Urinary bladder (tissue), 4 donors: Measurements from ENCODE around the gene AKAP8. TPM values are rescaled to one million over a fixed set of nuclear protein-coding genes. Genes with fewer than 3 reads are reported as not detected.

Experiments
- DNase-seq: peaks from one replicate; pipeline ENCODE4 v3.0.0-alpha.2; 2015; ENCODE audit errors: extremely low spot score
- H3K27ac ChIP-seq: one replicate; pipeline ENCODE4 v1.5.1; 2013; ENCODE audit warnings: low read depth, mild to moderate bottlenecking, moderate library complexity
- H3K36me3 ChIP-seq: one replicate; pipeline ENCODE4 v1.6.1; 2013; ENCODE audit warnings: mild to moderate bottlenecking, moderate library complexity; ENCODE audit not compliant: insufficient read depth
- H3K4me1 ChIP-seq: one replicate; pipeline ENCODE4 v1.6.1; 2013; ENCODE audit warnings: mild to moderate bottlenecking, moderate library complexity; ENCODE audit not compliant: insufficient read depth
- H3K4me3 ChIP-seq: one replicate; pipeline ENCODE4 v1.5.1; 2013; ENCODE audit warnings: low read depth, low read length
- WGBS: extraction: QIAGEN DNeasy Blood & Tissue Kit; methylation state at CpG from one replicate; pipeline ENCODE4 v1.1.7; 2013; 5-methylcytosine and 5-hydroxymethylcytosine counted together
- polyA plus RNA-seq: library from polyadenylated mRNA; stranded (reverse); fragments of 200-250 nt; gene quantifications from one replicate; pipeline ENCODE4 v1.2.3, GENCODE V29; 2013
- total RNA-seq: library from RNA; depleted of rRNA; stranded (reverse); fragments of >200 nt; gene quantifications from one replicate; pipeline ENCODE4 v1.2.3, GENCODE V29; 2014
- donor health status: healthy with polysubstance abuse.
- donor health status: healthy.

AKAP8 gene
- total and polyA plus RNA-seq, 2 donors, result 13.4 to 24.2 TPM

GRCh38 chr19:15324791-15325519, 54.6 kb downstream of the AKAP8 start:
- Histone ChIP-seq H3K4me1 (peaks cover 3% of the 10 kb centered on the region), H3K27ac (no peak overlapping the region), H3K36me3 (no peaks in the 10 kb centered on the region), H3K4me3 (no peak overlapping the region)
- WGBS, result 23% methylated on average over 6 of the region's 6 CpGs
- DNase-seq, result no peak

DNA sequence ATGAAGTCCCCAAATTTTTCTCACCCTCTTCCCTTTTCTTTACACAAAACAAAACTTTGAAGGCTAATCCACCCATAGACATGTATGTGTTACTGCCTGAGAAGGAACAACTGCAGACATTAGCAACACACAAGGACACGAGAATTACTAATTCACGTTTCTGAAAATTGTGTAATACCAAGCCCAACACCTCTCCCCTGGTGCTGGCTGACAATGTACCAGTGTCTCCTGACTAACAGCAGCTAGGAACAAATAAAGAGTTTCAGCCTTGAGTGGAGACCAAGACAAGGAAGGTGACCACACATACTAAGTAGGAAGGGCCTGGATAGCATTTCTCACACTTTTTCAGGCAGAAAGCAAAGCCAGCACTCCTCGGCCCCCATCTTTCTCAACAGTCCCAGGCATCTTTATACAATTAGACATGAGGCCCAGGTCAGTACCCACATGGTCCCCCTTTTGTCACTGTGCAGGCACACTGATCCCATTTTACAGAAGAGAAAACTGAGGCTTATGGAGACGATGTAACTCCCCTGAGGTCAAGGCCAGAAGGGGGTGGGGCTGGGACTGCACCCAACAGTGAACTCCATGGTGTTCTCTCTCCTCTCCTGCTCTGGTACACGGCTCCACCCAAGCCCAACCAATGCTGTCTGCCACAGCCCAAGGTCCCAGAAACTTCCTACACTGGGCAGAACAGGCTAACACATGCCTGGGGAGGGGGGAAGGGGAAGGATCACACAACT, 55.9 kb downstream of the AKAP8 start:
- WGBS, result 24% methylated on average over 5 of the region's 5 CpGs
- Histone ChIP-seq H3K4me1 (peaks cover 3% of the 10 kb centered on the region), H3K36me3 (no peaks in the 10 kb centered on the region), H3K4me3 (no peak overlapping the region), H3K27ac (no peak overlapping the region)
- DNase-seq, result no peak

GRCh38 chr19:15321739-15322138, 57.8 kb downstream of the AKAP8 start:
- 64% methylated on average over 2 of the region's 2 CpGs for WGBS
- DNase-seq, result no peak
- Histone ChIP-seq H3K27ac (no peak overlapping the region), H3K36me3 (no peaks in the 10 kb centered on the region), H3K4me3 (no peak overlapping the region), H3K4me1 (peaks cover 6% of the 10 kb centered on the region)

DNA sequence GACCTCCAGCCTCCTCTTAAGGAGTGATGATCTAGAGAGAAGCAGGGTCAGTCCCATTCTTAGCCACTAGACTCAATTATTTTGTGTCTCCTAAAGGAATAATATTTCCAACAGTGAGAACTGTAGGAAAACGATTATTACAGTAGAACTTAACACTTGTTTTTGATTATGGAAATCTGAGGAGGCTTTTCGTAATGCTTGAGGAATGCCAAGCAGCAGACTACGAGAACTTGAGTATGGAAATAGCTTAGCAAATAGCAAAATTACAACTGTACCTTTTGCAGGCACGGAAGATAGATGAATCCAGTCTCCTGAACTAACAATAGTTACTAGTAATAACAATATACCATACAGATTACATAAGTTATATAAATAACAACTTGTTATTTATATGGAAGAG, 59.5 kb downstream of the AKAP8 start:
- 33% methylated on average over 4 of the region's 4 CpGs for WGBS
- Histone ChIP-seq H3K36me3 (no peaks in the 10 kb centered on the region), H3K27ac (no peak overlapping the region), H3K4me3 (no peak overlapping the region), H3K4me1 (peaks cover 6% of the 10 kb centered on the region)
- DNase-seq, result no peak

DNA sequence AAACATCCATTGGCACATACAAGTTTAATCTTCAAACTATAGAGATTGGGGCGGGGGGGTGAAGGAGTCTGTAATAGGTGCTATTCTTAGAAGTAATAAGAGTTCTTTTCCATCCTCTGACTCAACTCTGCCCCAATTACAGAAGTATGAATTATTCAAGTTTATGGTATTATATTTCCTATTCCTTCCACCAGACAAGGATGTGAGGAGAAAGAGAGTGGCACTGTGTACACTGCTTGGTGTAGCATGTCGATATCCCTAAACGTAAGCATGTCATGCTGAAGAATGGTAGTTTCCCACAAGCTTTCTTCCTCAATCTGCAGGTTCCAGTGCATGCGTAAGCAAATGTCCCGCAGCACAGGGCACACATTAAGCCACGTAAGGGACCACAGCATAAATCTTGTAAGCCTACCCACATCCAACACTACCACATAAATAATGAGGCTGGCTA, 61.3 kb downstream of the AKAP8 start:
- Histone ChIP-seq H3K4me1 (peaks cover 6% of the 10 kb centered on the region), H3K4me3 (no peak overlapping the region), H3K27ac (no peak overlapping the region), H3K36me3 (no peaks in the 10 kb centered on the region)
- WGBS, result 50% methylated on average over 6 of the region's 6 CpGs
- DNase-seq, result no peak

GRCh38 chr19:15317392-15318071, 62.1 kb downstream of the AKAP8 start:
- no peaks in the 10 kb centered on the region for H3K36me3 ChIP-seq
- H3K4me3 ChIP-seq, result no peak overlapping the region
- no peak for DNase-seq
- WGBS, result 31% methylated on average over 3 of the region's 3 CpGs
- no peak overlapping the region for H3K27ac ChIP-seq
- H3K4me1 ChIP-seq, result peaks cover 4% of the 10 kb centered on the region

- H3K27ac ChIP-seq, result no peak overlapping the region
- H3K36me3 ChIP-seq, result no peaks in the 10 kb centered on the region
- no peak for DNase-seq
- no peak overlapping the region for H3K4me3 ChIP-seq
- 84% methylated on average over 2 of the region's 2 CpGs for WGBS
- peaks cover 3% of the 10 kb centered on the region for H3K4me1 ChIP-seq
Measured at GRCh38 chr19:15316498-15316897, 63.1 kb downstream of the AKAP8 start.

DNA sequence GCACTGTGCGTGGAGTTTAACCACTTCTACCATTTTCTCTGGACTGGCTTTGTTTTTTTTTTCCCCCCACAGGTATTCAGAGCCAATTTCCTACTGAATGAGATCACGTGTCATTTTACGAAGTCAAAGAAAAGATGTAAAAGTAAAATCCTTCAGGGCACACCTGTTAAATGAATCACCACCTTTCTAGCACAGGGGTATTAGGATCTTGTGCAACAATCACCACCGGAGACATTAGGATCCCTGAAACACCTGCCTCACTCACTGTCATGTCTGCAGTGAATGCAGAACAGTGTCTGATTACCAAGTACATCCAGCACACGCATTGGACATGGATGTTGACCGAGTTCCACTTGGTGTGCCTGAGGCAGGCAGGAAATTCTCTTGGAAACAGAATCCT, 64.5 kb downstream of the AKAP8 start:
- no peak for DNase-seq

DNA sequence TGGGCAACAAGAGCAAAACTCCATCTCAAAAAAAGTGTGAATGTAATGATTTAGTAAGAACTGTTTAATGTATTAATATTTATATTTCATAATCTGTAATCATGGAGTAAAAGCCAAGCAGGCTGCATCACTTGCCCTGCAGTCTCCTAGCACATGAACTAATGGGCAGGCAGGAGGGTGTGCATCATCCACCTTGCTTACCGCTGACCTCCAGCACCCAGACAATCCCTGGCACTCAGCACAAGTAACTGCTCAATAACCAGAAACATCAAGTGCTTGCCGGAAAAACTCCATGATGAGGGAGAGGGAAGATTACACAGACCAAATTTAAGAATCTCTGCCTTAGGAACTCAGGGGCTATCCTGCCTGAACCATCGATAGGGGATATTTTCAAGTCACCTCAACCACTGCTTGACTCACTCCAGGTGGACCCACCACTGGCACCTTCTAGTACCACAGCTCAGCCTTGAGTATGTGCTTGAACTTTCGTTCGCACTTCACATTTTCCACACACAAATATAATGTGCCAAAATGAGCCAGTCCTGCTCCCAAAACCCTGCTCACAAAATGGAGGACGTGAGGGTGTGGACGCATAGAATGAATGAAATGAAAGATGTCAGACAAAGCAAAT, 65.8 kb downstream of the AKAP8 start:
- no peaks in the 10 kb centered on the region for H3K36me3 ChIP-seq
- peaks cover 3% of the 10 kb centered on the region for H3K4me1 ChIP-seq
- no peak for DNase-seq
- WGBS, result 83% methylated on average over 7 of the region's 7 CpGs
- no peak overlapping the region for H3K4me3 ChIP-seq
- no peak overlapping the region for H3K27ac ChIP-seq

More for the DNA sequence above, 64.5 kb downstream of the AKAP8 start:
- no peaks in the 10 kb centered on the region for H3K36me3 ChIP-seq
- H3K4me1 ChIP-seq, result peaks cover 3% of the 10 kb centered on the region
- WGBS, result 87% methylated on average over 6 of the region's 6 CpGs
- H3K27ac ChIP-seq, result no peak overlapping the region
- no peak overlapping the region for H3K4me3 ChIP-seq

GRCh38 chr19:15307169-15307568, 72.4 kb downstream of the AKAP8 start:
- H3K36me3 ChIP-seq, result no peaks in the 10 kb centered on the region
- no peak for DNase-seq
- no peaks in the 10 kb centered on the region for H3K4me1 ChIP-seq
- no peak overlapping the region for H3K27ac ChIP-seq
- H3K4me3 ChIP-seq, result no peak overlapping the region
- whole genome bisulfite sequencing, result 96% methylated on average over 2 of the region's 2 CpGs

- H3K4me3 ChIP-seq, result no peak overlapping the region
- no peaks in the 10 kb centered on the region for H3K36me3 ChIP-seq
- DNase-seq, result no peak
- no peaks in the 10 kb centered on the region for H3K4me1 ChIP-seq
- whole genome bisulfite sequencing, result 92% methylated on average over 3 of the region's 3 CpGs
- H3K27ac ChIP-seq, result no peak overlapping the region
Measured at GRCh38 chr19:15305582-15306334, 73.8 kb downstream of the AKAP8 start.

GRCh38 chr19:15304140-15304705, 75.4 kb downstream of the AKAP8 start:
- no peaks in the 10 kb centered on the region for H3K36me3 ChIP-seq
- DNase-seq, result no peak
- no peak overlapping the region for H3K27ac ChIP-seq
- no peaks in the 10 kb centered on the region for H3K4me1 ChIP-seq
- 49% methylated on average over 10 of the region's 10 CpGs for WGBS
- H3K4me3 ChIP-seq, result no peak overlapping the region
